NK-92 (cell line): ENCODE measurements around the gene AMIGO2.
"Not testable (repeated sequence)": the region's sequence is repeated elsewhere in the genome, so short reads cannot be mapped to it uniquely, and the experiment has no call there.

Source experiments
- DNase-seq: peaks from one replicate; lab custom pipeline; 2025; ENCODE audit not compliant: unreplicated experiment; lab: John Stamatoyannopoulos, UW

The AMIGO2 gene, protein sequence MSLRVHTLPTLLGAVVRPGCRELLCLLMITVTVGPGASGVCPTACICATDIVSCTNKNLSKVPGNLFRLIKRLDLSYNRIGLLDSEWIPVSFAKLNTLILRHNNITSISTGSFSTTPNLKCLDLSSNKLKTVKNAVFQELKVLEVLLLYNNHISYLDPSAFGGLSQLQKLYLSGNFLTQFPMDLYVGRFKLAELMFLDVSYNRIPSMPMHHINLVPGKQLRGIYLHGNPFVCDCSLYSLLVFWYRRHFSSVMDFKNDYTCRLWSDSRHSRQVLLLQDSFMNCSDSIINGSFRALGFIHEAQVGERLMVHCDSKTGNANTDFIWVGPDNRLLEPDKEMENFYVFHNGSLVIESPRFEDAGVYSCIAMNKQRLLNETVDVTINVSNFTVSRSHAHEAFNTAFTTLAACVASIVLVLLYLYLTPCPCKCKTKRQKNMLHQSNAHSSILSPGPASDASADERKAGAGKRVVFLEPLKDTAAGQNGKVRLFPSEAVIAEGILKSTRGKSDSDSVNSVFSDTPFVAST

DNA sequence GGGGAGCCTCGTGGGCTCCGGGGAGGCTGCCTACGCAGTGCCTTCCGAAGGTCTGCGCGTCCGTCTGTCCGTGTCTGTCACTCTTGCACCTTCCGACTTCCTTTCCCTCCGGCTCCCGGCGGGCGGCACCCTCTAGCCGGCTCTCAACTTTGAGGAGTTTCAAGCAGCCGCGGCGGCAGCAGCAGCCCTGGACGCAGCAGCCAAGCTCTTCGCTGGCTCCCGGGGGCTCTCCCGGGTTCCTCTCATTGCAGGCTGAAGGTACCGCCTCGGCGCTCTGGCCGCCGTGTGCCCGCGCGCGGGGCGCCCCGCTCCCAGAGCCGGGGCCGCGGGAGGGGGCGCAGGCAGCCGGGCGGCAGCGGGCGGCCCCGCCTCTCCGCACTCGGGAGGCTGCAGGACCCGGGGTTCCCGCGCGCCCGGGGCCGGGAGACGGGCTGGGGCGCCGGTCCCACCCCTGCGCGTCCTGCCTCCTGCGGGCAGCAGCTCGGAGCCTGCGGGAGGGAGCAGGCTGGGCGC is at the start of gene AMIGO2, which contains the start of gene PCED1B:
Gene AMIGO2, minus strand, starts transcription at position 492 of the 513 bp plus-strand sequence. CDS start 957 bp downstream, outside the sequence.
Gene PCED1B, plus strand, starts transcription at position 154 of the 513 bp plus-strand sequence. CDS start 155,443 bp downstream, outside the sequence.
- DNase-seq, result no peak

DNA sequence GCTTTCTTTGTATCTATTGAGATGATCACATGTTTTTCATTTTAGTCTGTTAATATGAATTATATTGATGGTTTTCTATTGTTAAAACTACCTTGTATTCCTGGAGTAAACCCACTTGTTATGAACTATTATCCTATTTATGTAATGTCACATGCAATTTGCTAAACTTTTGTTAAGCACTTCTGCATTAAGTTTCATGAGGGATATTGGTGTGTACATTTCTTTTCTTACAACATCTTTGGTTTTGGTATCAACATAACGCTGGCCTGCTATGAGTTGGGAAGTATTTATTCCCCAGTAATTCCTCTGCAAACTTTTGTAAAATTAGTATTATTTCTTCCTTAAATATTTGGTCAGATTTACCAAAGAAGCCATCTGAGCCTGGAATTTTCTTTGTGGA is 46.5 kb upstream of the AMIGO2 start:
- no peak for DNase-seq

DNA sequence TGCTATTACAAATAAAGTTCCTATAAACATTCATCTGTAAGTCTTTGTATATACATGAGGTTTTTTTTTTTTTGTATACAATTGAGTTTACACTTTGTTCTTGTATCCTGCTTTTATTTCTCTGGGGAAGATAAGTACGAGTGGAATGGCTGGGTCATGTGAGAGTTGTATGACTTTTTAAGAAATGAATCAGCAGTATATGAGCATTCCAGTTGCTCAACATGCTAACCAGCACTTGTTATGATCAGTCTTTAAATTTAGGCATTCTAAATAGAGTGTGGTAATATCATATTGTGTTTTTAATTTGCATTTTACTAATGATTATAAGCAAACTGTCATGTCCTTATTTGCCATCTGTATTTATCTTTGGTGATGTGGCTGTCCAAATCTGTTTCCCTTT is 44.7 kb upstream of the AMIGO2 start:
- no peak for DNase-seq

DNA sequence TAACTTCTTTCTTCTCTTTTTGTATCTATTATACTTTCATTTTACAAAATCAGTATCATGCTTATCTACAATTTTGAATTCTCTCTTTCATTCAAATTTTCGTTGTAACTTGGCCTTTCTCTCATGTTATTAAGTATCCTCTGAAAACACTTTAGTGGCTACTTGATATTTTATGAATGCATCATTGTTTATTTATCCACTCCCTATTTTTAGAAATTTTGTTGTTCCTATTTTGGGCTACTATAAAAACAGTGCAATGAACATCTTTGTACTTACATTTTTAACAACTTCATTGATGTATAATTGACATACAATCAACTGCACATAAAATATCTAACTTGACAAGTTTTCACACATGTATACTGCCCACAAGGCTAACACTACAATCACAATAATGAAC is 44.0 kb upstream of the AMIGO2 start:
- DNase-seq, result no peak

DNA sequence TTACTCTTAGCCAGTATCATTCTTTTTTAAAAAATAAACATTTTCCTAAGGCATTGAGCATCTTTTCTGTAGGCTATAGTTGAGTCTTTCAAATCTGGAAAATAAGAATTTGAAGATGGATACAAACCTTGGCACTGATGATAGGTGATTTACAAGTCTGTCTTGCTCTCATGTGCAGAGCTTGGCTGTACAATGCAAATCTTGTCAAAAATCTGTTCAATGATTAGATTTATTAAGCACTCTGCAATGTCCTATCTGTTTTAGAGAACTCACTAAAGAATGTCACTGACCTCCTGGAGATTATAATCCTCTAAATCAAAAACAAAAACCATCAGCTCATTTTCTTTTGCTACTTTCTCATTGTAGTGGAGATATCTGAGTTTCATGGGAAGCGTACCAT is 42.8 kb upstream of the AMIGO2 start:
- DNase-seq, result no peak

DNA sequence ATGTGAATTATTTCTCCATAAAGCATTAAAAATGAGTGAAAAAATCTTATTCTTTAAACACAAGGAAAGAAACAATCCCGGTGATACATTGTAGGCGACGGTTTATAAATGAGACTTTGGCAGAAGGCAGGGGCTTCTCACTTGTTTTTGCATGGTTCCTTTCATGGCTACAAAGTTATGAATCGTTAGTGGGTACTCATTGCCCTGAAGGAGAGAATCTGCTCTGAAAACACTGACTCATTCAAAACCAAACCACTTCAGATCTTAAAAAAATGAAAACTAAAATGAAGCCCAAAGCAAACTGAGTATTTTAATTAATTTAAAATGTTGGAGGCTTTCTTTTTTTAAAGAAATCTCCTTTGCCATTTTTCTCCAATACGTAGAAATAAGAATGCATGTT is 41.4 kb upstream of the AMIGO2 start:
- DNase-seq, result no peak

DNA sequence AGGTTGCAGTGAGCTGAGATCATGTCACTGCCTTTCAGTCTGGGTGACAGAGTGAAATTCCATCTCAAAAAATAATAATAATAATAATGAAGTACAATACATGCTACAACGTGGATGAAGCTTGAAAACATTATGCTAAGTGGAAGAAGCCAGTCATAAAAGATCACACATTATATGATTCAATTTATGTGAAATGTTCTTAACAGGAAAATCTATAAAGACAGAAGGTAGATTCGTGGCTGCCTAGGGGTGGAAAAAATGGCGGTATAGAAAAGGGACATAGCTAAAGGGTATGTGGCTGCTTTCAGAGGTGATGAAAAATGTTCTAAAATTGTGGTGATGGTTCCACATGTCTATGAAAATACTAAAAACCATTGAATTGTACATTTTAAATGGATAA is 41.0 kb upstream of the AMIGO2 start:
- DNase-seq, result no peak

DNA sequence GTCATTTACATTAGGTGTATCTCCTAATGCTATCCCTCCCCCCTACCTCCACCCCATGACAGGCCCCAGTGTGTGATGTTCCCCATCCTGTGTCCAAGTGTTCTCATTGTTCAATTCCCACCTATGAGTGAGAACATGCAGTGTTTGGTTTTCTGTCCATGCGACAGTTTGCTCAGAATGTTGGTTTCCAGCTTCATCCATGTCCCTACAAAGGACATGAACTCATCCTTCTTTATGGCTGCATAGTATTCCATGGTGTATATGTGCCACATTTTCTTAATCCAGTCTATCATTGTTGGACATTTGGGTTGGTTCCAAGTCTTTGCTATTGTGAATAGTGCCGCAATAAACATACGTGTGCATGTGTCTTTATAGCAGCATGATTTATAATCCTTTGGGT is 37.5 kb upstream of the AMIGO2 start:
- DNase-seq, result not testable (repeated sequence)

DNA sequence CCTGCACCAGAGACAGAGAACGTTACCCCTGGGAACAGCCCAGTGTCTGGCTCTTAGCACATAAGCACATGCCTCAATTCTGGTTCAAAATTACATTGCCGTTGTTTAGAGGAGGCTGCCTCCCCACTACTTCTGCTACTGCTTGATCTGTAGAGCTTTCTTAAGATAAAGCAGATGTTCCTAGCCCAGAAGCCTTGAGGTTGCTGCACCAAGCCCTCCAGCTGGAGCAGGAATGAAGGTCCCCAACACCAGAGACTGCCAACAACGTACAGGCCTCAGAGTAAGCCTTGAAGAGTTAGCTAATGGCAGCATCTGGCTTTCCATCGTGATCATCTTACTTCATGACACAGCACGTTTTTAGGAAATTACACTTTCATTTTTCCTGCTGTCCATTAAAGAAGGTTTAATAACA is 34.7 kb upstream of the AMIGO2 start:
- DNase-seq, result no peak

DNA sequence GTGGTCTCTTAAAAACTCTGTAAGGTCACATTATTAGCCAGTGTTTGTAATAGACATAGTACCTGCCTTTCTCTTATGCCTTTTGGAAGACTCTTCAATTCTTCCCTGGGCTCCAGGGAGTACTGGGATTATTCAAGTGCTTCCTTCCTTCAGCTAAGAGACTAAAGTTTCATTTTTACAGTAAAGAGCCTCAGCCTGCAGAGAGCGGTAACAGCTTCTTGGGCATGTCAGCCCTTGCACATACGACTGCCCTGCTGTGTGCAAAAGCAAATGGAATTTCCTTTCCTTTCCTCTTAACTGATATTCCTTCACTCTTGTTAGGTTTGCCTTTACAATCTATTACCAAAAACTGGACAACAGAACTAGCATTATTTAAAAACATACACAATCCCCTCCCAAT is 32.9 kb upstream of the AMIGO2 start:
- no peak for DNase-seq

DNA sequence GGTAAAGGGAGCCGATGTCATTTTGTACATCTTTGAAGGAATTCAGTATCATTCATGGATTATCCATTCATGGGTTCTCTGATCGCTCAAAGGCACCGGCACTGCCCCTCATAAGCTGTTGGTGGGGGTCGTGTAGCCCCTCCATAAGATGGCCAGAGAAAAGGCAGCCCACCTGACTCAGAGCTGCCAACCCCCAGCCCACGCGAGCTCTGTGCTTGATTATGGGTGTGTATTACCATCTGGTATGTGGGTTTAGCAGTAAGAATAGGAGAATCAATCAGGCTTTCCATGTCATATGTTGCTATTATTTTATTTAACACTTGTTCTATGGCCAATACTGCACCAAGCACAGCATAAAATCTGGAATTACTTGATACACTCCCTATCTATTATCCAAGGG is 32.1 kb upstream of the AMIGO2 start:
- no peak for DNase-seq

DNA sequence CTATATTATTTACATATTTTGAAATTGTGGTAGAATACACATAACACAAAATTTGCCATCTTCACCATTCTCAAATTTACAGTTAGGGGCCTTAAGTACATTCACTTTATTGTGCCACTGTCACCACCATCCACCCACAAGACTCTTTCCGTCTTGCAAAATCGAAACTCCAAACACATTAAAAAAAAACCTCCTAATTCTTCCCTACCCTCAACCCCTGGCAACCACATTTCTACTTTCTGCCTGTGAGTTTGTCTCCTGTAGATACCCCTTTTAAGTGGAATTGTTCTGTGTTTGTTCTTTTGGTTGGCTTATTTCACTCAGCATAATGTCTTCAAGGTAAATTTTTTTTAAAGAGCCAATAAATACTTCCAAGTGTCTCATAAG is 31.6 kb upstream of the AMIGO2 start:
- no peak for DNase-seq

DNA sequence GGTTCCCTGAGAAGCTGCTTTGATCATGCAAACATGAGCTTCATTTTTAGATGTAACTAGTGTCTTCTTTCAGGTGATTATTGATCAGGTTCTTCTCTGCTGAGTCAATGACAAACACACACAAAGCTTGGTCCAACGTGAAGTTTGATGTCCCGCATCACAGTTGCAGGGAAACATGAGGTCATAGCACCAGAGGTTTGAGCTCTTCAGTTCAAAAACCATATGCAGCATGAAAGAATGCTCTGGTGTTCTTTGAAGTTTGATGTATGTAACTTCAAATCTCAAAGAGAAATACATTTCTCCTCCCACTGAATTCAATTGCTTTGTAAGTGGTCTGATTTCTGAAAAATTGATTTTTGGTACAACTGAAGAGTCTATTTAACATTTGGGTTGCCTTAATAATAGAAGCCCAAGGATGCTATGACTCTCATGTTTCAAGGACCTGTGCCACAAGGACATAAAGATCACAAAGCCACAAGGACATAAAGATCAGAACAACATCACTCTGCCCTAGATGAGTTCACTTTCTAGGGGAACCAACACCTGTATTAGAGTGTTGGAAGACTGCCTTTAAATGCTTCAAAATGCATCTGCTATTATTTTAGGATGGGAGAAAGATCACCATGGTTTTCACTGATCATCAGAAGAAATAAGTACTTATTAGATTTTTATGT is 31.1 kb upstream of the AMIGO2 start:
- no peak for DNase-seq

DNA sequence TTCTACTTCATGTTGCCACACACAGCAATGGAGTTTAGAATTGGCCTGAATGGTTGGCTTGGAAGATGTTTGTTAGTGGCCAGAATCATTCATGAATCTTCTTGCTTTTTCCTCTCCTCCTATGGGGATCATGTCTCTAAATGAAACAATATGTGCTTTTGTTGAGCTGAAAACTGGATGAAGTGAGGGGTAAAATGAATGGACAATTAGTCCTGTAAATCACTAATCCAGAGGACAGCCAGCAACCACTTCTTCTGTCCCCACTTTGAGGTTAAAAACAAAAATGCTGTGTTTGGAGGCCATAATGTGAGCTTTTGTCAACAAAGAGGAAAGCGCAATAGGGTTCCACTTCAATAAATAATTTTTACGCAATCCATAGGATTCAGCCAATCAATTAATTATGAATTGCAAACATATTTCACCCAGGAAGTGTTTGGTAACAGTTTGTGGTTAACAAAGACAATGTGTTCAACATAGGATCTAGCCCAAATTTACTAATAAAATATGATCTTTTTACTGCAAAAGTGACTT is 30.3 kb upstream of the AMIGO2 start:
- DNase-seq, result no peak

DNA sequence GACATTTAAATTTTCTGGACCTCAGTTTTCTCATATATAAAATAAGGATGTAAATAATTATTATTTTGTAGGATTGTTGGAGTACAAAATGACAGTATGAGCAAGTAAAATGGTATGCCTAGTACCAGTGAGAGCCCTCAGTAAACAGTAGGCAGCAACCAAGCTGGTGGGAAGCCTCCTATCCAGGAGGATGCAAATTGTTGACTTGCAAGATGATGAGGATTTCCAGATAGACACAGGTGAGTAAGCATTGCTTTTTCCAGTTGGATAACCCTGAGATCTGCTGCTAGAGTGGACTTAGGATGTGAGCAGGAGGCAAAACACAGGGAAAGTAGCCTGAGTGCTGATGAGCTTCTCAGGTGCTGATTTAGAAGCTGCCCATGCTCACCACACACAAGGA is 28.2 kb upstream of the AMIGO2 start:
- DNase-seq, result no peak

DNA sequence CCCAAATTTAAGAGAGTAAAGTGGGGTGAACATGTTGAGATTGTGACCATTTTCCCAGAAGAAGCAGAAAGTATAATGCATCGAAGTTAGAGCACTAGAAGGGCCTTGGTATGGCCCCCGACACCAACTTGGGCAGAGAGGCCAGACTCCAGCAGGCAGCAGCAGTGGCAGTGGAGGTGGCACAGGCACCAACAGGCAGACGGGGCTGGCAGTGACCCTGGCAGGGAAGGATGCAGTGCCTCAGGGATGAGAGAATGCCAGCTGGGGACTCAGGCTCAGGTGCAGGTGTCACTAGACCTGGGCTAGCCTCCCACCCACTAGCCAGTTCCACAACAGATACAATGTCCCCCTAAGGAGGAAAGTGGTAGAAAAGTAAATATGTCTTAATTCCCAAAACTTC is 27.7 kb upstream of the AMIGO2 start:
- no peak for DNase-seq

DNA sequence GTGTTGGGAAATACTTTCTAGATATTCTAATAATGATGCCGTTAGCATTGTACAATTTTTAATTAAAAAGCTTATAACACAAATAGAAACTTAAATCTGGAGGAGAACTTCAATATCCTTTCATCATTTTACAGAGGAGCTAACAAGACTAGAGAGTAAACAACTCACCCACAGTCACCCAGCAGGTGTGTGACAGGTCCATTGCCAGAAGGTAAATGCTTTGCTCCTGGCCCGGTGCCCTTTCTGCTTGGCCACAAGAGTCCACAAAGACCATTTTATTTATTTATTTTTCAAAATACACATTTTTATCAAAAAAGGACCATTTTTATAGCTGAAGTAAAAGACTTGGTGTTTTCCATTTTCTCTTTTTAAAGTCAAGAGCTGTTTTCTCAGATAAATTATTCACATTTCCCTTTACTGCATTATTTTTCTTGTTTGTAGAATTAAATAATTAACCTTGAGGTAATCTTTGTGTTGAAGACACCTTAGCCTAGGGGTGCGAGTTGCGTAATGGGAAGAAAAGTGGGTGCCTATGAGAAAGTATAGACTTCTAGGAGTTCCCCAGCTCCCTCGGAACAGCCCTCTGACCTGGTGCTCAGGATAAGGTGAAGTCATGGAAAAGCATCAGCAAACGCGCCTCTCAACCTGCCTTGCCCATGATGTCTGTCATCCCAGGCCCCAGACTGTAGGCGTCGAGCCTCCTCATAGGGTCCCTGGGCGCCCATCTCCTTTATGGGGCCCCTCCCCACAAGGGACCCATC is 26.3 kb upstream of the AMIGO2 start:
- no peak for DNase-seq

DNA sequence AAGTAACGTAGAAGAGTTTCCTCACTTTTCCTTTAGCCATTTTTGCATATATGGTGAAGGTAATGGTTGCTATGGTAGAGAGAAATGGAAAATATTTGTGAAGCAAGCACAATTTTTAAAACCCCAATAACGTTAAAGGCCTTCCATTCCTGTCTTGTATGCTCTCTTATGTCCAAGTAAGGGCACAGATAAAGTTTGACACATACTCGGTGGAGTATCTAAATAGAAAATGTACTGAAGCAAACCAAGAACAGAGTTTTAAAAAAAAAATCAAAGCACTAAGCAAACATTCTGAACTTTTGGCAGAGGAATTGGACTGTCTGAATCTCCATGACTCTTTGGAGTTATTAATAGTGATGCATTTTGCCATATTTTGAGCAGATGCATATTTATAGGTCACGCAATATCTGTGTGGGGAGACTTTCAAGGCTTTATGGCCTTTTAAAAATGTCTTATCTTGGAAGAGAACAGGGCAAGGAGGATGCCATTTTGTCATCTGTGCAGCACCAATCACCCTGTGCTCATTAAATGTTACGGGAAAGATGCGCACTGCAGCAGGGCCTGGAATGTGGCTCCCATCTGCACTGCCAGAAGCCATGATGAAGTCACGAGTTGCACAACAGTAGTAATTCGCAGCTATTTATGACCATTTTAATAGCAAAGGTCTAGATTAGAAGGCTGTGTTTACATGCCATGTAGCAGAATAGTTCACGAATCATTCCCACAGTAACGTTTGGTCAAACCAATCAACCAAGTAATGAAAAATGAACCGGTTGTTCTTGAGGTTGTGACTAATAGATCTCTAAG is 23.3 kb upstream of the AMIGO2 start:
- no peak for DNase-seq

DNA sequence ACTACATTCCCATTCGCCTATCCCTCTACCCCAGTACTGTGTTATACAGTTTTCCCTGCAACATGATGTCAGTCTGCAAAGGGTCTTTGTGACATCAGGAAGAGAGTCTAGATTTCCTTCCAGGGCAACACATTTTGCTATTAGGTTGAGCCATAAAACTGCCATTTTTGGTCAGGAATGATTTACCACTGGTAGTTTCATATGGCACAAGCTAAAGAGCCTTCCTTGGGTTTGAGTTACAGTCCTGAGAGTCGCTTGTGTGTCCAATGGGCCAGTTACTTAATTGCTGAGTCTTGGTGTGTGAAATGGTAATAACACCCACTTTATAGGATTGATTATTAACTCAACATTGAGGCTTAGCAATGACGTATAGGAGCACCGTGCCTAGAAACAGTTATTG is 22.6 kb upstream of the AMIGO2 start:
- no peak for DNase-seq

DNA sequence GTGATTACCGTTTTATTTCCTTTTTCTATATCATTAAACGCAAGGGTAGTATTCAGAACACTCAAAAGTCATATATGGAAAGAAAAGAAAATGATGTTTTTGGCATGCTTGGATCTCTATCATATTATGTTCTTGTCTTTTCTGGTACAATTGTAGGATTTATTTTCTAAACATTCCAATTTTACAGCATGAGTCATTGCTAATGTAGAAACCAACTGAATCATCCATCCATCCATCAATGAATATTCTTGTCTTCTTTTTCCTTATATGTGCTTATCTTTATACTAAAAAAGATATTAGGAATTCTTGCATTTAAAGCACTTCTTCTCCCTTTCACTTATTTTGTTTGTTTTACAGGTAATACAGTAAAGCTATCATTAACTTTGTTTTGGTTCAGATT is 20.4 kb upstream of the AMIGO2 start:
- no peak for DNase-seq
